ENCODE measurements around the gene GPR132.

GPR132 gene

GRCh38 chr14:105059925-105060565 lies 5.2 kb downstream of the GPR132 start:
- DNase-seq, result no peak

- peak; percentile 28 for DNase-seq
Measured at GRCh38 chr14:105059035-105059924, 6.0 kb downstream of the GPR132 start.

DNA sequence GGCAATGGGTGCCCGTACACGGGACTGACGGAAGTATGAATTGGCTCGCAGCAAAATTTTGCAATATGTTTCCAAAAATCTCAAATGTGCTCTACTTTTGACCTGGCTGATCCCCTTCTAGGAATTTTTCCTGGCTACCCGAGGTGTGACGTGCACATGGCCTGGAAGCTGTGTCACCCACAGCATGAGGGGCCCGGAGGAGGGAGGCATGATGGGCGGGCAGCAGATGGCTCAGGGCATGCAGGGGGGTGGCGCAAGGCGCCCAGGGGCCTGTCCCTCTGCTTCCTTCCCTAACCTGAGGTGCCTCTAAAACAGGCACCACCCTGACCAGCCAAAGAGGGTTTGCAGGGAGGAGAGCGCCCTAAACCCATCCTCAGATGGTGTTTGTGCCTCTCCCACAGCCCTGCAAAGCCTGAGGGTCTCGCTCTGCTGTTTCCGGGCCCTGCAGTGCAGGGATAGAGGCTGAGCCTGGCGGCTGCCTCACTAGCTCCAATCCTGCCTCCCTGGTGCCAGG lies 6.7 kb downstream of the GPR132 start:
- DNase-seq, result no peak

DNA sequence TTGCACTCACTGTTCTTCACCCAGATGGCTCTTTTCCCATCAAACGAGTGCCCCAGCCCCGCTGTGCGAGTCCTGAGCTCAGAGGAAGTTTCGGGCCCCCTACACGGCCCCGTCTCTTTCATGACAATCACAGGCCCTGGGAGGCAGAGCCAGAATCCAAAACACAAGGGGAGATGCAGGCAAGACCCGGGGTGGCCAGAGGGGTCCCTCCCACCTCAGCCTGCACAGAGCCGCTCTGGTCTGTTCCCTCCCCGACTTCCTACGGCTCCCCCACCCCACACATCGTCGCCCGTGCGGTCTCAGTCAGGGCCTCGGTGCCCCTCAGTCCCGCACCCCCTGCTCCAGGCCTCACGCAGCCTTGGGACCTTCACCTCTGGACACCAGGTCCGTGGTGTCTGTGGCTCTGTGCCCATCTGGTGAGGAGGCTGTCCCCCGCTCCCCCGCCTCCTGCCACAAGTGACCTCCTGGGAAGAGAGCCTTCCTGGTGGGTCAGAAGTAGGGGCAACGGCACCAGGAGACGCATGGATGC lies 8.9 kb downstream of the GPR132 start:
- DNase-seq, result no peak

GRCh38 chr14:105055736-105056302 lies 9.4 kb downstream of the GPR132 start:
- DNase-seq, result no peak

DNA sequence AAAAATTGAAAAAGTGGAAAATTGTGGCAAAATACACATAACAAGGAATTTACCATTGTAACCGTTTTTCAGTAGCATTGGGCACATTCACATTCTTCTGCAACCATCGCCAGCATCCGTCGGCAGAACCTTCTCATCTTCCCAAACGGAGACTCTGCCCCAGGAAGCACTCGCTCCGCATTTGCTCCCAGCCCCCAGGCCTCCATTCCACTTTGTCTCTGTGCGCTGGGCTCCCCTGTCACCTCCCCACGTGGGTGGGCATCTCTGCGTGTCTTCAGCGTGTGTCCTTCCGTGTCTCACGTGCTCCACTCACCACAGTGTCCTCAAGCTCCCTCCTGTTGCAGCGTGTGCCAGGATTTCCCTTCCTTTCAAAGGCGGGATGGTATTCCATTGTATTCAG lies 9.9 kb downstream of the GPR132 start:
- DNase-seq, result no peak

DNA sequence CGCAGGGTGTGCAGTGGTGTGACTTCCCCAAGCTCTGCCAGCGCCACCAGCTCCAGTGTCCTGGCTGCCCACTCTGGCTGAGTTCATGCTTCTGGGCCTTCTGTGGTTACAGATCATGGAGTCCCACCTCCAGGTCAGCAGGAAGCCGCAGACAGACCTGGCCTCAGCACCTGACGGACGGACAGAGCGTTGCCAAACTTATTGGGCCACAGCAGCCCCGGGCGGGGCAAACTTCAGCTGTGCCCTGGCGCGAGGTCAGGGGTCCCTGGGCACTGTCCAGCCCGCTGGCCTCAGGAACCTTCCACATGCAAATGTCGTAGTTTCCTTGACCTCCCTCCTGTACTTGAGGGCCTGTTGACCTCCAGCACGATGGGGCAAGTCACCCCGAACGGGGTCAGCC lies 11.2 kb downstream of the GPR132 start:
- DNase-seq, result no peak

DNA sequence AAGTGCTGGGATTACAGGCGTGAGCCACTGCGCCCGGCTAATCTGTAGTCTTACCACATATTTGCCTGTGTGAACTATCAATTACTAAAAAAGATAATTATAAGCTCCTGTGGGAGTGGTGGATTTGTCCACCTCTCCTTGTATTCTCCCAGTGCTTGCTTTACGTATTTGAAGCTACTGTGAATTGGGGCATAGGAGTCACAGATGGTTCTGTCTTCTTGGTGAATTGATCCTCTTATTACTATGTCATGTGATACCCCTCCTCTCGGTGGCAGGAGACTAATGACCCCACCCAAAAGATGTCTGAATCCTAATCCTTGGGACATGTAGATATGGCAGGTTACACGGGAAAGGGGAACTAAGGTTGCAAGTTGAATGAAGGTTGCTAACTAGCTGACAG lies 11.8 kb downstream of the GPR132 start:
- no peak for DNase-seq

DNA sequence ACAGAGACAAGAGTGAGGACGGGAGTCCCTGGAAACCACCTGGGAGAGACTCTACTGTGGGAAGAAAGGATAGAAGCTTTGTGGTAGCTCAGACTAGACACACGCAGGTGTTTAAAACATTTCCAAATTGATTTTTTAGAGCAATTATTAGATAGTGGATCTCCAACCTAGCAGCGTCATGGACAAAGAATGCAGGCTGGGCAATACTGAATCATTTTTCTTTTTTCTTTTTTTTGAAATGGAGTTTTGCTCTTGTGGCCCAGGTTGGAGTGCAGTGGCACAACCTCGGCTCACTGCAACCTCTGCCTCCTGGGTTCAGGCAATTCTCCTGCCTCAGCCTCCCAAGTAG lies 13.1 kb downstream of the GPR132 start:
- no peak for DNase-seq

DNA sequence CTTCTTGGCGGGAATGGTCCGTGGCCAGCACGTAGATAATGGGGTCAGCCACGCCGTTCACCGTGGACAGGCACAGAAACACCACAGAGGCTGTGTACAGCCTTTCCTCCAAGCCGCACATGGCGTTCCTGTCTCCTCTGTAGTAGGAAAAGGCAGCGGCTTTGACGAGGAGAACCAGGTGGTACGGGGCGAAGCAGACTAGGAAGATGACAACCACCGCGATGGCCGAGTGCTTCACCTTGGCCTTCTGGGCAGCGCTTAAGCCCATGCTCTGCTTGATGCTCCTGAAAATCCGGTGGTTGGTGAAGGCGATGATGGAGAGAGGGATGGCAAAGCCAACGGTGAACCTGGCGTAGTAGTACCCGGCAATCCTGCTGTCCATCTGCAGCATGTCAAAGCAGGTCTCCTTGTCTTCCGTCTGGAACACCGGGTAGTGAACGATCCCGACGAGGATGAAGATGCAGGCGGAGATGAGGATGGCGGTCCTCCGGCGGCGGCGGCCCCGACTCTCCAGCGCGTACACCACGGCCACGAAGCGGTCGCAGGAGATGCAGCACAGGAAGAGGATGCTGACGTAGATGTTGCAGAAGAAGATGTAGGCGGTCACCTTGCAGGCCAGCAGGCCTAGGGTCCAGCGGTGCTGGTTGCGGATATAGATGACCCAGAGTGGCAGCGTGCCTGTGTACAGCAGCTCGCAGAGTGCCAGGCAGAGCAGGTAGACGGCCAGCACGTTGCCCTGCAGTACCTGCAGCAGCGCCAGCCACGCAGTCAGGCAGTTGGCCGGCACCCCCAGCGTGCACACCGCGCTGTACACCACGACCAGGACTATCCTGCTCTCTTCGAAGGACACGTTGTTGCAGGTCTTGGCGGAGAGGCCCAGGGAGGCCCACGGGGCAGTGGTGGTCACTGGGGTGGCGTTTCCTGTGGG lies 13.8 kb downstream of the GPR132 start:
- no peak for DNase-seq

DNA sequence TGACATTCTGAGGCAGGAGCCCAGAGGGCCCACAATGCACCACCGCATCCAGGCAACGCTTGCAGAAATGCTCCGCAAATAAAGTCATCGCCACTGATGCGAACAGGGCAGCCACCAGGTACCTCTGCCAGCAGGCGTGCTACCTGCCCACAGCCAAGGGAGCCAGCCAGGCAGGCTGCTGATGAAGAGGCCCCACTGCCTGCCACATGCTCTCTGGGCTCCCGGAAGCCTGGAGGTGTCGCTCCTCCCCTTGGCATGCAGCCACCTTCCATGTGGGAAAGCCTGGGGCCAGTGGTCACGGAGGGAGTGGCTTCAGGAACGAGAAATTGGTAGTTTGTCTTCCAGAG lies 14.7 kb downstream of the GPR132 start:
- DNase-seq, result peak; percentile 48

DNA sequence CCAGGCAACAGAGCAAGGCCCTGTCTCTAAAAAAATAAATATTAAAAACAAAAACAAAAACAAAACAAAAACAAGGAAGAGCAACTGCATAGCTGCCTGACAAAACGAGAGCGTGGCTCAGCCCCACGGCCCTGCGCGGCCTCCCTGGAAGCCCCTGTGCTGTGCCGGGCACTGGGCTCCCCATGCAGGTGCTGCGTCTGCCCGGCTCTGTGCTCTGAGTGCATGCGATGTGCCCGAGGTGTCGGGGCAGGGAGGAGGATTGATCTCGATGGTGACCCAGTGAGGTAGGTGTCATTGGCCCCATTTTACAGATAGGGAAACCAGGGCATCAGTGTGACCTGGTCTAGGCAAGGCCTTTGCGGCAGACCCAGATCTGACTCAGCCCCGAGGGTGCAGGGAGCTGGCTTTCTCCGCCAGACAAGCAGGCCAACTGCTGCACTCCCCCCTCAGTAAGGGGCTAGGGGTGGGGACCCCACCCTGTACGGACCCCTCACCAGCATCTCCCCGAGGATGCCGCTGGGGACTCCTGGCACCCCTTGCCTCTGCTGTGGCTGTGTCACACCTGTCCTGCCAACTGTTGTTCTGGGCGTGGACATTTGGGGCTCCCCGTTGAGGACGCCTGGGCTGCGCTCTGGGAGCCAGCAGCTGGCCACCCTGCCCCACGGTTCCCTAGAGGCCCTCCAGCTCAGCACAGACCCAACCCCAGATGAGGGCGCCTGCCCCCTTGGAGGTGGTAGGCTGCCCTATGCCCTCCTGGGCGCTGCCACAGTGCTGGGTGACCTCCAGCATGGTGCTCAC lies 15.3 kb downstream of the GPR132 start:
- DNase-seq, result no peak

DNA sequence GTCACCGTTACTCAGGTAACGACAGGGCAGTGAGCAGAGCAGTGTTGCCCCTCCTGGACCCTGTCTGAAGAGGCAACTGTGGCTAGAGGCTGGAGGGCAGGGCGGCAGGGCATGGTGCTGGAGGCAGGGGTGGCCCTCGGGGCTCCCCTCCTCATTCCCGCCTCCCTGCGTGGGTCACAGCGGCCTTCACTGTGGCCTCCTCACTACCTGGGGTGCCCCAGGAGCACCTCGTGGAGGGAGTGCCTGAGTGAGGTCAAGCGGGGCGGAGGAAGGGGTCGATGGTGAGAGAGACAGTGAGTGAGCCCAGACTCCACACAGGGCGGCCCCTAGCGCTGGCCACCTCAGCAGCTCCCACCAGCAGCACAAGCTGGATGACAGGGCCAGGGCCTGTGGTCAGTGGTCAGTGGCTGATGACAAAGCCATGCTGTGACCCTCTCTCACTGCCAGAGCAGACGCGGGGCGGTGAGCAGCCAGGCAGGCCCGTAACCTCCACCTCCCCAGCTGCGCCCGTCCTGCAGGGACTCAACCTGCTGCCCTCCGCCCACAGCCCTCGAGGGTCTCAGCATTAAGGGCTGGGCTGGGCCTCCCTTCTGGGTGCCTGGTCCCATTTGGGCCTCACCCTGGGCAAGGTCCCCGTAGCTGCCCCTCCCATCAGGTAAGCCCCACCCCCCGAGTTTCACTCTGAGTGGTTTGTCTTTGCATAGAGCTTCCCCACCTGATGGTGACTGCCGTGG lies 17.8 kb downstream of the GPR132 start:
- no peak for DNase-seq

DNA sequence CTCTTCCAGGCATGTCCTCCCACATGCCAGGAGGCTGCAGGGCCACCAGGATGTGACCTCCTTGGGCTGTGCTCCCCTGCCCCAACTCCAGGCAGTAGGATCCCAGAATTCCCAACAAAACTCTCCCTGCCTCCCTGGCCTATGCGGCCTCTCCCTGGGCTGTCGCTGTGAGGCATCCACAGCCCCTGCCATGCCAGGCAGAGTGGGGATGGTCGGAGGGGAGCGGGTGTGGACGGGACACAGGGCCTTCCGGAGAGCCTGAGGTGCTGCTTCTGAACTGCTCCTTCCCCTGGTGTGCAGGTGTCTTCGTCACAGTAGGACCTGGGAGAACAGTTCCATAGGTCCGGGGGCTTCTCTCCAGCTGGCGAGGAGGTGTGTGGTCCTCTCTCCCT lies 18.3 kb downstream of the GPR132 start:
- DNase-seq, result no peak

- DNase-seq, result peak; percentile 93
Measured at GRCh38 chr14:105045710-105046326, 19.4 kb downstream of the GPR132 start.

DNA sequence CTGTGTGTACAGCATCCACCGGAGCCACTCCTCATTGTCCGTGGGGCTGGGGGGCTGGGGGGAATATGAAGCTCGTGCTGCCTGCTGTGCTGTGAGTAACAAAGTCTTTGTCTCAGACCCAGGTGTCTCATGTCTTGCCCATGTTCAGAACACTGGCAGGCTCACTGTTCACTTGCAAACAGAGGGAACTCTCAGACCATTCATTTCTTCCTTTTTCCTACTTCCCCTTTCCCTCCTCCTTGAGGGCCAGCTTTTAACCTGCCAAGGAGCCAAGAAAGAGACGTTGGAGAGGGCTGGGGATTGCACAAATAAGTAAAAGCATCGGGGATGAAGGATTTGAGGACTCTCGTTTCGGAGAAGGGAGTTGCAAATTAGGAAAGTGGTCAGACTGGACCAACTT lies 21.6 kb downstream of the GPR132 start:
- no peak for DNase-seq

DNA sequence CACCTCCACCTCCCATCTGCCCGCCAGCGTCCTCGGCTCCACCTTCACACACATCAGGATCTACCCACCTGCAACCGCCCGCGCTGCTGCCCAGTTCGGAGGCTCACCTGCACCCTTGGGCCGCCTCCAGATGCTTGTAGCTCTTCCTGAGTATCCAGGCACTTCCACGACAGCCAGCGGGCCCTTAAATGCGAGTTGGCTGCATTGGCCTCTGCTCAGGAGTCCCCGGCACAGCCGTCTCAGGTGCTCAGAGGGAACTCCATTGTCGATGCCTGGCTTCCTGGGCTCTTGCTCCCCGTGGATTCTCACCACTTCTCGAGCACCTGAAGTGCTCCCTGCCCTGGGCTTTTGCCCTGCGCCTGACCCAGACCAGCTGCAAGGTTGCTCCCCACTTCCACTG lies 22.4 kb downstream of the GPR132 start:
- no peak for DNase-seq

GRCh38 chr14:105041841-105042765 lies 23.1 kb downstream of the GPR132 start:
- DNase-seq, result no peak

- no peak for DNase-seq
Measured at GRCh38 chr14:105039458-105040205, 25.6 kb downstream of the GPR132 start.

Data from NCI-H1694 (cell line).